DMS114 treated with DMSO at 0.1 percent for 48 hours (cell line): ENCODE results near the gene CD74.

ENCODE experiments used
- DNase-seq: peaks from one replicate; lab custom pipeline; 2025; ENCODE audit not compliant: unreplicated experiment; lab: John Stamatoyannopoulos, UW

The CD74 gene

DNA sequence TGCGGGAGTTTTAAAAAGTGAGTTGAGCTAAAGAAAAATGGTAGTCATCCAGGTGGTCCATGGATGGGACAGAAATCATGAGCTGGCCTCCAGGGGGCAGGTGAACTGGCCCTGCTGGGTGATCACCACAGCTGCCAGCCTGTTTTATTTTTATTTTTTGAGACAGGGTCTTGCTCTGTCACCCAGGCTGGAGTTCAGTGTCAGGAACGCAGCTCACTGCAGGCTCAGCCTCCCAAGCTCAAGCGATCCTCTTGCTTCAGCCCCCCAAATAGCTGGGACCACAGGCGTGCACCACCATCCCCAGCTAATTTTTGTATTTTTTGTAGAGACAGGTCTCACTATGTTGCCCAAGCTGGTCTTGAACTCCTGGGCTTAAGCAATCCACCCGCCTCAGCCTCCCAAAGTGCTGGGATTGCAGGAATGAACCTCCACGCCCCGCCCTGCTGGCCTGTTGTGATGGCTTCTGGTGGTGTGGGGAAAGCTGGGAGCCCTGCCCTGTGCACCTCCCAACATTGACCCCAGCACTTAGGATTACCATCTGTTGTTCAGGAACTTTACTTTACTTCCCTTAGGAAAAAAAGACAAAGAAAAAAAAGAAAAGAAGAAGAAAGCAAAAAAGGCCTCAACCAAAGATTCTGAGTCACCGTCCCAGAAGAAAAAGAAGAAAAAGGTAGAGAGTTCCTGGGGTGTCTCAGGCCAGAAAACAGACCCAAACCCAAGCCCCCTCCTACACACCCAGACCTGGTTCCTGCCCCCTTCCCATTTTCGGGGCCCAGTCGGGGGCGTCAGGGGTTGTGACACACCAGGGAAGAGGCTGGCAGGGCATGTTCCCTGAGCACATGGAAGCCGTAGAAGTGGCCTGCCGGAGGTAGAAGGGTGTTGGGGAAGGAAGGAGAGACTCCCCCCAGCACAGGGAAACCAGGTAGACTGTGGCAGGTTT is 14.7 kb downstream of the CD74 start:
- DNase-seq, result no peak

DNA sequence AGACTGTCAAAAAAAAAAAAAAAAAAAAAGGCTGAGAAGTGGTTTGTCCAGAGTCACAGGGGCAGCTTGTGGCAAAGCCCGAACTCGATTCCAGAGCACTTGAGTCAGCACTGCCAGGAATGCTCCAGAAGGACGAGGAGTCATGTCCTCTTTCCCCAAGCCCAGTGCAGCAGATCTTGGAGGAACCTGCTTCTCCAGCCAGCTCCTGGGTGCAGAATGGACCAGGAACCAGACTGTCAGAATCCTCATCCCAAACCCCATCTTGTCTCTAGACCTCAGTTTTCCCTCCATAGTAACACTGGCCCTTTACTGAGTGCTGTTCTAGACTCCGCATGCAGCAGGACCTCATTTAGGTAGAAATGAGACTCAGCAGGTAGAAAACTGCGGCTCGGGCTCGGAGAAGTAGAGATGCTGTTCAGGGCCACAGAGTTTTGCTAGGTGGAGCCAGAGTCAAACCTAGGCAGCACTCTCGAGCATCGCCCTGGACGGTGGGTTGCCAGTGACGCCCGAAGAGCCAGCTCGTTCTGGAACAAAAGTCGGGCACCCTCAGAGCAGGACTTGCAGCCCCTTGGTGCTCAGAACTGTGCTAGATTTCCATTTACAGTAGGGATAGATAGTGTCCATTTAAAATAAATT is 15.4 kb downstream of the CD74 start:
- no peak for DNase-seq

DNA sequence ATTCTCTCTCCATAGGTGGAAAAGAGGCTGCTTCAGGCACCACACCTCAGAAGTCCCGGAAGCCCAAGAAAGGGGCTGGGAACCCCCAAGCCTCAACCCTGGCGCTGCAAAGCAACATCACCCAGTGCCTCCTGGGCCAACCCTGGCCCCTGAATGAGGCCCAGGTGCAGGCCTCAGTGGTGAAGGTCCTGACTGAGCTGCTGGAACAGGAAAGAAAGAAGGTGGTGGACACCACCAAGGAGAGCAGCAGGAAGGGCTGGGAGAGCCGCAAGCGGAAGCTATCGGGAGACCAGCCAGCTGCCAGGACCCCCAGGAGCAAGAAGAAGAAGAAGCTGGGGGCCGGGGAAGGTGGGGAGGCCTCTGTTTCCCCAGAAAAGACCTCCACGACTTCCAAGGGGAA is 16.4 kb downstream of the CD74 start:
- DNase-seq, result no peak

DNA sequence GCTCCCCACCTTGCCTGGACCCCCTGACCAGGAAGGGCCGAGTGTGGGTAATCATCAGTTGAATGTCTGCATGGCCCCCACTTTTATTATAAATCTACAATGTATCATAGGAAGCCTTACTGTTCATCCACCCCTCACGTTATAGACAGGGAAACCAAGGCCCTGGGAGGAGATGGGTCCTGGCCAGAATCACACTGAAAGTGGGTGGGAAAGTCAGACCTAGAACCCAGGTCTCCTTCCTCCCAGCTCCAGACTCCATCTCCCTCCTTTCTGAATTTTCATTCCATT is 17.1 kb downstream of the CD74 start:
- DNase-seq, result no peak

DNA sequence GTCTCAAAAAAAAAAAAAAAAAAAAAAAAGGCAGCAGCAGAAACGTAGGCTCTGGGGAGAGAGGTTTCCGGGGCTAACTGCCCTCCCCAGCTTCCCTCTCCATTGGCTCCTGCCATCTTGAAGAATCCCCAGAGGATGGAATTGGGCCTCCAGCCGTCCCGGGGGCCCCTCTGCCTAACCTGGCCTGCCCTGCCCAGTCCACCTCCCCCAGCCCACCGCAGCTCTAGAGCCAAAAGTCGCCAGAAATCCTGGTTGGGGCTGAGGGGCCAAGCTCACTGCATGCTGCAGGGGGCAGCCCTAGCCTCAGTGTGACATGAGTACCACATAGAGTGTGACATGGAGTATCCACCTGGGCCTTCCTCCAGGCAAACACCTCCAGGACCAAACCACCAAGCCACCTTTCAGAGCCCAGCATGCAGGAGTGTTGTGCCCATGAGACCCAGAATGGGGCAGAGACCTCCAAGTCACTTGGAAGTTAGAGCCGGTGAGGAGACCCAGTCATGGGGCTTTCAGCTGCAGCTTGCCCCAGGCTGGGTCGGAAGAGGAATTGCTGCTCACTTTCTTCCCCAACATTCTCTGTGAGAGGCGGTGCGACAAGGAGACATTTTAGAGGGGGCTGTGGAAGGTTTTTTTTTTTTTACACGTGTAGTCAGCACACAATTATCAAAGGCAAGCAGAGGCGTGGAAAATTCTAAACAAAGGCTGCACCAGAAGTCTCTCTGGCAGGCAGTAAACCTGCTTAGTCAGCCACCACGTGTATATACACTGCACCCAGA is 17.6 kb downstream of the CD74 start:
- DNase-seq, result no peak

DNA sequence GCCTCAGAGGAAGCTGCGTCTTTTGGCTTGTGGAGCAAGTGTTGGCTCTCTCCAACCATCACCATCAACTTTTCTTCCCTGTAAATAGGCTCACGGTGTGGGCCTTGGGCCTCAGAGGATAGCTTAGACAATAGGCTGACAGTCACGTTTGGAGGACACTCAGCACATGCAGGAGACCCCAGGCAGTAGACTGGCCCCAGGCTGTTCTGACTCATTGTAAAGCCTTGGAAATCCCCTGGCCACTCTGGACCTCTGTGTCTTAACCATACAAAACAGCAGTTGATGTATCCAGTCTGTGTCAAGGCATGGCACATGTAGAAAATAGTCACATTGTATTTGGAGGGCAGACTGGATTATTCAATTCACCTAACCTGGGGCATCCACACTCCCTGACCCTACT is 18.6 kb downstream of the CD74 start:
- no peak for DNase-seq

DNA sequence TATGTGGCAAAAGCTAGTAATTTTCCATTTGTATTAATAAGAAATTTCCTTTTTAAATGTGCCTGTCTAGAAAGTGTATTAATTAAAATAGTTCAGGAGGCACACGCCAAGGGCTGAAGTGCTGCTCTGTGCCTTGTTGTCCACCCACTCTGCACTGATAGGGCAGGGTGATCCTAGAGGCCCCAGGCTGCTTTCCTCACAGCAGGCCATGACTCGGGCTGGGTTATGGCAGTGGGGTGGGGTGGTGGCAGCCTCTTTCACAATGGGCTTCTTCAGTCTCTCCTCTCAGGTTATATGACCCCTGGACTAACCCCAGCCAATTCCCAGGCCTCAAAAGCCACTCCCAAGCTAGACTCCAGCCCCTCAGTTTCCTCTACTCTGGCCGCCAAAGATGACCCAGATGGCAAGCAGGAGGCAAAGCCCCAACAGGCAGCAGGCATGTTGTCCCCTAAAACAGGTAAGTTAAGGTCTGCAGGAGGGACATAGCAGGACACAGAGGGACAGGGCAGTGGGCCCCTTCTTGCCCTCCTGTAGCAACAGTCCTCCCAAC is 19.5 kb downstream of the CD74 start:
- no peak for DNase-seq

DNA sequence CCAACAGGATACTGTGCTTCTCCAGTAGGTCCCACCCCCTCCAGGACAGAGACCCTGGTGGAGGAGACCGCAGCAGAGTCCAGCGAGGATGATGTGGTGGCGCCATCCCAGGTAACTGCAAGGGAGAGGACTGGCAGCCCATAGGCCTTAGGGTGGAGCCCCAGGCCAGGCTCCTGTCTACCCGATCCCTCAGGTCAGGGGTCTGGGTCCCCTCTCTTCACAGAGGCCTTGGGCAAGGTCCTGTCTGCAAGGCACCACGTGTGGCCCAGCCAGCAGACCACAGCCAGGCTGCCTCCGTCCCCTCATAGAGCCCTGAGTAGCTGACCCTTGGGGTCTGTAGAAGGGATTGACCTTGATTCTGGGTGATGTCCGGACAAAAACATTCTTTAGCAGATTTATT is 20.0 kb downstream of the CD74 start:
- no peak for DNase-seq

DNA sequence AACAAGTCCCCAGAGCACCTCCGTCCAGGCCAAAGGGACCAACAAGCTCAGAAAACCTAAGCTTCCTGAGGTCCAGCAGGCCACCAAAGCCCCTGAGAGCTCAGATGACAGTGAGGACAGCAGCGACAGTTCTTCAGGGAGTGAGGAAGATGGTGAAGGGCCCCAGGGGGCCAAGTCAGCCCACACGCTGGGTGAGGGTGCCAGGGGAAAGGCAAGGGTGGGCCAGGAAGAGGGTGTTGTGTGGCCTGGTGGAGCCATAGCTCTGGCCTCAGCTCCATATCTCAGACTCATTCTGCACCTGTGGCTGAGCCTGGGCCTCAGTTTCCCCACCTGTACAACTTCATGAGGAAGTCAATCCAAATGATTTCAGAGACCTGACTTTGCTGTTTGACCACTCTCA is 20.7 kb downstream of the CD74 start:
- no peak for DNase-seq

DNA sequence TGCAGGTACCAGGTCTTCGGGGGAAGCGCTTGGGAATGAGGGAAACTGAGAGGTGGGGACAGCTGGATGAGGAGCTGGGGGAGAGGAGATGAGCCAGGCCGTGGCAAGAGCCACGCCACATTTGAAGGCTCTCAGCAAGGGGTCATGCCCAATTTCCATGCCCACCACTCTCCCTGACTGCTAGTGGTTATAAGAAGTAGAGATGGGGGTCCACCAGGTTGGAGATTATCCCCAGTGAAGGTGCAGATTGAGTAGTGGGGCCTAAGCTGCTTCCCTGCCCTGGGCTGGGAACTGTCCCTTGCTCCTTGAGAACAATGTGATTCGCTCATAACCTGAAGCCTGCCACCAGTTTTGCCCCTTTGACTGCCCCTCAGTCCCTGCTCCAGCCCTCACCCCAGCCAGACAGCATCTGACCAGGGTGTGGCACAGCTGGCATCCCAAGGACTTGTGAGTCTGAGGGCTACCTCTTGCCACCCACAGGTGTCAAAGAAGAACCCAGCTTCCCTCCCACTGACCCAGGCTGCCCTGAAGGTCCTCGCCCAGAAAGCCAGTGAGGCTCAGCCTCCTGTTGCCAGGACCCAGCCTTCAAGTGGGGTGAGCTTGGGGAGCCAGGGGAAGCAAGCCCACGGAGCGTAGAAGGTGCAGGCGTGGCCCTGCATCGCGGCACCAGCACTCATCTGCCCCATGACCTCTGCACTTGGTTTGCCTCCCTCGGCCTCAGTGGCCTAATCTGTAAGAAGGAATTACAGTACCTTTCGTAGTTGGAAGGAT is 21.5 kb downstream of the CD74 start:
- no peak for DNase-seq

DNA sequence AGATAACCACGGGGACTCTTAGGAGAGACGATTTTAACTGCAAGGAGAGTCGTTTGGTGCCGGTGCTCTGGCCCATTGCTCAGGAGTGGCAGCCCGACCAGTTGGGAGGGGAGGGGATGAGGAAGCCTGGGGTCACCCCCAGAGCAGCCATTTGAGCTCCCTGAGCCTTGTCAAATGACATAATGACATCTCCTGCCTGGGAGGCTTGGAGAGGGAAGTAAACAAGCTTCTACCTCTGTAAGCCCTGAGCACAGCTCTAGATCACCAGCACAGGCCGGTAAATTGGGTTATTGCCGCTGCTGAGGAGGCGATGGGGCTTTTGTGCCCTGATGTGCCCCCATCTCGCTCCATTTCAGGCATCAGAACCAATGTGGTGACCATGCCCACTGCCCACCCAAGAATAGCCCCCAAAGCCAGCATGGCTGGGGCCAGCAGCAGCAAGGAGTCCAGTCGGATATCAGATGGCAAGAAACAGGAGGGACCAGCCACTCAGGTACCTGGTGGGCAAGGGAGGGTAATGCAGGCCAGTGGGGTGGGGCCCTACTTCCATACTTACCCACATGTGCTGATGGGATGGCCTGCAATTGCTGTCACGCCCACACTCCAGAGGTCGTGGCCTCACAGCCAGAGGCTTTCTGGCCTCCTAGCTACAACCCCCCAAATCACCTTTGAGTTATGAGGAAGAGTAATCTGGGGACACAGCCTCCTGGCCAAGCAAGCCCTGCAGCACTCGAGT is 23.0 kb downstream of the CD74 start:
- no peak for DNase-seq

DNA sequence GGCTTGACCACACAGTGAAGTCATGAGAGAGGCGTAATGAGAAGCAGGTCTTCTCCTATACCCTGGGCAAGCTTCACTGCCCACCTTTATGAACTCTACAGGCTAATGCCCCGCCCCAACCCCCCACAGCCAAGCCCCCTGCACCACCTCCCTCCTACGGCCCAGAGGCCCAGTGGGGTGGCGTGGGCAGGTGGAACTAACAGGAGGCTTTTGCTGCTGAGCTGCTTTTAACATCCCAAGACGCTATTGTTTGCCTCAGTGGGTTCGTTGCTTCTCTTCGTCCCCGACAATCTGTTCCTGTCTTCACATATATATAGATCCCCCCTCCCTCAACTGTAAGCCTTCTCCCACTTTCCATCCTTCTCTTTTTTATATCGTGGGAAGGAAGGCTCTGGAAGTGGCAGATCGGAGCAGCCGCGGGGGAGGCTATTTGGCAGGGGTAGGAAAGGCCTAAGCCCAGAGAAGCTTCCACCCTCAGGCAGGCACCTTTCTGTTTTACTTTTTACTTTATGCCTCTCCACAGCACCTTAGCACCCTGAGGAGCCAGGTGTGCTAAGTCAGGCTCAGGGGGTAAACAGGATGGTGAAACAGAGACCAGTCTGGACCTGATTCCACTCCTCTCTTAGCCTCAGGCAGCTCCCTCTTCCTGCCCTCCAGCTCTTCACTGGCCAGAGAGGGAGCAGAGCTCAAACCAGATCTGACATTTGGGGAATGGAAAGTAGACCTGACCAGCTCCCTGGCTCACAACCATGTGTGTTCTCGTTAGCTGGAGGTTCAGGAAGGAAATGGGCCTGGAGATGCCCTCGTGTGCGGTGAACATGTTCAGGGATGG is 26.5 kb downstream of the CD74 start:
- no peak for DNase-seq

DNA sequence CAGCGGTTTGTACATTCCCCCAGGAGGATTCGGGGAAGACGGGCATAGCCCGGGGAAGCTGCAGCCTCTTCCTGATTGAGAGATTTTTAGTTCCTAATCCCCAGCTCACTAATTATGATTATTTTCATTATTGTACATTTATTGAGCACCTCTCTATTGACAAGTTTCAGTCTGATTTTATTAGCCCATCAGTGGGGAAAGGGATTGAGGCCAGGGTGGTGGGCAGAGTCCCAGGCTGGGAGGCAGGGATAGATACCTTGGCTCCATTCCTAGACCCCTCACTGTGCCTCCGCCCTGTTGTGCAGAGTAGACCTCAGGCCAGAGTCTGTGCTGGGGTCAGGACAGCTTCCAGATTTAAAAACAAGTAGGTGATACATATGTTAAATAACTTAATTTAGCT is 28.0 kb downstream of the CD74 start:
- DNase-seq, result no peak

DNA sequence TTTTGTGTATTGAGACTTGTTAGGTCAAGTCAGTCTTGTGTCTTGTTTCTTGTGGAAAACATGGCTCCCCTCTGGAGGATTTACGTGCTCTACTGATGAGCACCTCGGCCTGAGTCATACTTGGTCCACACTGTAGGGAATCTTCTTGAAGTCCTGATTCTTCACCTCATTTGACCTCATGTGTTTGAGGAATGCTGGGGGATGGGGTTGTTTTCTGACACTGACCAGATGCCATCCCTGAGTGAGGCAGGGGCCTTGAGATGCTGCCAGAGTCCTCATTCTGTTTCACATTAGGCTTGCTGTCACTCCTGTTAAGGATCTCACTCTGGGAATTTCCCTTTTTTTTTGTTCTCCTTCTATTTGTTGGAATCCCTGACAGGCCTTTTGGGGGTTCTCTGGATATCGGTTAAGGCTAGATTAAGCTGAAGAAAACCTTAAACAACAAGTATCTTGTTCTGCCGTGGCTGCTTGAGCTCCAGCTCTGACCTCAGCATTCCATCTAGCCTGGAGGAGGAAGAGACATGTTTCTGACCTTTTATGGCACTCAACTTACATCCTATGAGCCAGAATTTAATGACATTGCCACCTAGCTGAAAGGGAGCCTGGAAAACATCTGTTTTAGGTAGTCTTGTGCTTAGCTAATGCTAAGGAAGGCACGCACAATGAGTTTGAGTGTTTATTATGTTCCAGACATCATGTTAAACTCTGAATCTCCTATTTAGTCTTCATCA is 34.6 kb downstream of the CD74 start:
- no peak for DNase-seq

DNA sequence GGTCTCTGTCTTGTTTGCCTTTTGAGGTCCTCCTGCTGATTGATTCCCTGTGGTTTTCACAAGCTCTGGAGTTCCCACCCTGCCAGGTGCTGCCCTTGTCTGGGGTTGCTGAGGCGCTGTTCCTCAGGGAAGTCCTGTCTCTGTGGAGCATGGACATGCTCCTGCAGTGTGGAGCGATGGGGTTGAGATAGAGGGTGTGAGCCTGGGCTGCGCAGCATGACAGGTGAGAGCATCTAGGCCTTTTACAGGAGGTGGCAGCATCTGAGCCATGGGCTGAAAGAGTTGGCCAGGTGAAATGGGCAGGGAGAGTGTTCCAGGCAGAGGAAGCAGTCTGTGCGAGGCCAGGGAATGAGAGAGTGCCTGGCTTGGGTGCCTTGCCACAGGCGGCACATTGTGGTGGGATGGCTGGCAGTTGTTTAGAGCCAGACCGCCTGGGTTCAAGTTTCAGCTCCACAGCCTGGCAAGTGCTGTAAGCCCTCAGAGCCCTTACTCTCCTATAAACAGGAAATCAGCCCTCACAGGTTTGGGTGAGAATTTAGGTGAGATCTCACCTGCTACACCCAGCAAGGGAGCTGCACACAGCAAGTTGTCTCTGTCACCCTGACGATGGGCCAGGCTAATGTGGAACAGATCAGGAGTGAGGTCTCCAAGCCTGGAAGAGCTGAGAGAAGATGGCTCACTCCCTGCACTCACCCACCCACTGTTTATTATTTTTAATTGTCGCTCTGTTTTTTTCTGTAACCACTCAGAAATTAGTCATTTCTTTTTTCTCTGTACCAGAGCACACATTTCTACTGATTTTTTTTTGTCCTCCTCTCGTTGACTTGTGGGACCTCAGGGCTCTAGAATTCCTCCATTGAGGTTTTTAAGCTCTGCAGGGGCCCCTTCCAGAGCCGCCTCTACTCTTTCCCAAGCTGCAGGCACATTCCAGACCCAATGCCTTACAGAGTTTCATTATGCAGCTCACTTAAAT is 35.6 kb downstream of the CD74 start:
- no peak for DNase-seq

DNA sequence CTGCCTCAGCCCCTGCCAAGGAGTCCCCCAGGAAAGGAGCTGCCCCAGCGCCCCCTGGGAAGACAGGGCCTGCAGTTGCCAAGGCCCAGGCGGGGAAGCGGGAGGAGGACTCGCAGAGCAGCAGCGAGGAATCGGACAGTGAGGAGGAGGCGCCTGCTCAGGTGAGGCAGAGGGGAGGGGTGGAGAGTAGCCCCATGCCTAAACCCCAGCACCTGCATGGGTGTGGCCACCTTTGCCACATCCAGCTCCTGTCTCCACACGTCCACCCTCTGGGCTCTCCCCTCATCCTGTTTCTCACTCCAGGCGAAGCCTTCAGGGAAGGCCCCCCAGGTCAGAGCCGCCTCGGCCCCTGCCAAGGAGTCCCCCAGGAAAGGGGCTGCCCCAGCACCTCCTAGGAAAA is 38.1 kb downstream of the CD74 start:
- DNase-seq, result no peak

DNA sequence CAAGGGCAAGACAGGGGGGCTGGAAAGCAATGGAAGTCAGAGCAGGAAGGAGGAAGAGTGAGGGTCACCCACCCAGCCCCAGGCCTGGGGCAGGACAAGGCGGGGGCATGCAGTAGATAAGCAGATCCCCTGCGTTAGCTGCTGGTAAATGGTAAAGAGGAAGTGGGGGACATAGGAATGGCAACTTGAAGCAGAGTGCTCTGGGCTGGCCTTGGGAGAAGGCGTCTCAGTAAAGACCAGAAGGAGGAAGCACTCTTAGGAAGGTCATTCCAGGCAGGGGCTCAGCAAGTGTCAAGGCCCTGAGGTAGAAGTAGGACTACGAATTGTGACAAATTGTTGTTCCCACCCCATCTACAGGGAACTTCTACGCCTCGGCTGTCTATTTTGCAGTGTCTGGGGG is 40.1 kb downstream of the CD74 start:
- no peak for DNase-seq

DNA sequence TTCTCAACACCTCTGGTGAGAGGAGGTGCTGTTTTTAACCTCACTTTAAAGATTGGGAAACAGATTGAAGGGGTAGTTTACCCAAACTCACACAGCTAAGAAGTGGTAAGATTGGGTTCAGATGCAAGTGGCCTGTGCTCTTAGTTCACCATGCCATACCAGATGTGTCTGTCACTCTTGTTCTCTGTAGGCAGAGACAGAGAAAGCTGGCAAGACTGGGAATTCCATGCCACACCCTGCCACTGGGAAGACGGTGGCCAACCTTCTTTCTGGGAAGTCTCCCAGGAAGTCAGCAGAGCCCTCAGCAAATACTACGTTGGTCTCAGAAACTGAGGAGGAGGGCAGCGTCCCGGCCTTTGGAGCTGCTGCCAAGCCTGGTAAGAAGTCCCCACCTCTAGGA is 44.2 kb downstream of the CD74 start:
- no peak for DNase-seq
